Type B pancreatic cell (in vitro differentiated cells): ENCODE measurements around the gene GPATCH2L. TPM values are rescaled to one million over a fixed set of nuclear protein-coding genes. Genes with fewer than 3 reads are reported as not detected.

Experiments used
- DNase-seq: peaks from one replicate; pipeline ENCODE4 v3.0.0; 2021; ENCODE audit warnings: mixed read lengths; ENCODE audit not compliant: unreplicated experiment; ENCODE audit errors: extremely low spot score
- H3K27ac Mint-ChIP-seq: 2 replicates; pipeline ENCODE4 v1.8.0; 2021; ENCODE audit warnings: mild to moderate bottlenecking, mixed read lengths
- H3K27me3 Mint-ChIP-seq: 2 replicates; pipeline ENCODE4 v1.8.0; 2021; ENCODE audit warnings: mixed read lengths
- H3K36me3 Mint-ChIP-seq: 2 replicates; pipeline ENCODE4 v1.8.0; 2021; ENCODE audit warnings: mixed read lengths
- H3K4me1 Mint-ChIP-seq: one replicate; pipeline ENCODE4 v1.8.0; 2021; ENCODE audit warnings: mixed read lengths; ENCODE audit not compliant: unreplicated experiment
- H3K4me3 Mint-ChIP-seq: 2 replicates; pipeline ENCODE4 v1.8.0; 2021; ENCODE audit warnings: mild to moderate bottlenecking, mixed read lengths
- H3K9me3 Mint-ChIP-seq: 2 replicates; pipeline ENCODE4 v1.8.0; 2021; ENCODE audit warnings: mixed read lengths
- total RNA-seq: library from RNA; stranded (reverse); gene quantifications from 2 replicates; pipeline ENCODE4 v1.2.1, GENCODE V29; 2021; ENCODE audit warnings: low replicate concordance
- TF ChIP-seq, protein P1 (sequence below): fragments of 200-600 bp; sonication (generic); conservative IDR thresholded peaks from 2 replicates; pipeline ENCODE4 v1.5.0; 2021; ENCODE audit warnings: antibody characterized with exemption, mild to moderate bottlenecking

The GPATCH2L gene
- total RNA-seq, 1 donor from 2014 or later: 57.0 TPM

DNA sequence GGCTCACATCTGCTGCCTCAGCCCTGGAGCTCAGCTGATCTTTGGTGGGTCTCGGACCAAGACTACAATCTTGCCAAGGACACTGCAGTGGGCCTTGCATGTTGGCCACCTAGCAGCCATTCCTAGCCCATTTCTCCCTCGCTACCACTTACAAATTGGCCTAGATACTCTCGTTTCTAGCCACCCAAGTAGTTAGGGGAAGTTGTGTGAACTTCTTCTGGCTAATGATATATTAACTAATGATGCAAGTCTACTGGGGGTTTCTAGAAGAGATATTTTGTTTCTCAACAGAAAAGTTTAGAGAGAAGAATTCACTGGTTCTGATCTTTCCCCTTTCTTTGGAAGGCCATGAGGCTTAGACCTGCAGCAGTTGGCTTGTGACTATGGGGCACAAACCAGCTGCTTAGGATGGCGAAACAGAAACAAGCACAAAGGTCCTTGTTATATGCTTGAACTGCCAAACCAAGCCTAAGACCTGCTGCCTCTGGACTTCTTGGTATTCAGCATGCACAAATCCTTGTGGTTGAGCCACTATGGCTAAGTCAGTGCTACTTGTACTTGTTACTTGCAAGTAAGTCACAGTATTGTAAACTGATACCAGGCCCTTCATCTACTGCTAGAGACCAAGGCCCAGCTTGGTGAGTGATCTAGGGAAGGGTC lies 30.5 kb upstream of the GPATCH2L start:
- Mint-ChIP-seq H3K4me3 (no peak overlapping the region), H3K36me3 (no peaks in the 10 kb centered on the region), H3K9me3 (no peaks in the 10 kb centered on the region), H3K27ac (no peak overlapping the region), H3K27me3 (peaks cover 46% of the 10 kb centered on the region), H3K4me1 (peaks cover 14% of the 10 kb centered on the region)
- TF ChIP-seq, protein P1, sequence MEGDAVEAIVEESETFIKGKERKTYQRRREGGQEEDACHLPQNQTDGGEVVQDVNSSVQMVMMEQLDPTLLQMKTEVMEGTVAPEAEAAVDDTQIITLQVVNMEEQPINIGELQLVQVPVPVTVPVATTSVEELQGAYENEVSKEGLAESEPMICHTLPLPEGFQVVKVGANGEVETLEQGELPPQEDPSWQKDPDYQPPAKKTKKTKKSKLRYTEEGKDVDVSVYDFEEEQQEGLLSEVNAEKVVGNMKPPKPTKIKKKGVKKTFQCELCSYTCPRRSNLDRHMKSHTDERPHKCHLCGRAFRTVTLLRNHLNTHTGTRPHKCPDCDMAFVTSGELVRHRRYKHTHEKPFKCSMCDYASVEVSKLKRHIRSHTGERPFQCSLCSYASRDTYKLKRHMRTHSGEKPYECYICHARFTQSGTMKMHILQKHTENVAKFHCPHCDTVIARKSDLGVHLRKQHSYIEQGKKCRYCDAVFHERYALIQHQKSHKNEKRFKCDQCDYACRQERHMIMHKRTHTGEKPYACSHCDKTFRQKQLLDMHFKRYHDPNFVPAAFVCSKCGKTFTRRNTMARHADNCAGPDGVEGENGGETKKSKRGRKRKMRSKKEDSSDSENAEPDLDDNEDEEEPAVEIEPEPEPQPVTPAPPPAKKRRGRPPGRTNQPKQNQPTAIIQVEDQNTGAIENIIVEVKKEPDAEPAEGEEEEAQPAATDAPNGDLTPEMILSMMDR: no peak
- no peak for DNase-seq

DNA sequence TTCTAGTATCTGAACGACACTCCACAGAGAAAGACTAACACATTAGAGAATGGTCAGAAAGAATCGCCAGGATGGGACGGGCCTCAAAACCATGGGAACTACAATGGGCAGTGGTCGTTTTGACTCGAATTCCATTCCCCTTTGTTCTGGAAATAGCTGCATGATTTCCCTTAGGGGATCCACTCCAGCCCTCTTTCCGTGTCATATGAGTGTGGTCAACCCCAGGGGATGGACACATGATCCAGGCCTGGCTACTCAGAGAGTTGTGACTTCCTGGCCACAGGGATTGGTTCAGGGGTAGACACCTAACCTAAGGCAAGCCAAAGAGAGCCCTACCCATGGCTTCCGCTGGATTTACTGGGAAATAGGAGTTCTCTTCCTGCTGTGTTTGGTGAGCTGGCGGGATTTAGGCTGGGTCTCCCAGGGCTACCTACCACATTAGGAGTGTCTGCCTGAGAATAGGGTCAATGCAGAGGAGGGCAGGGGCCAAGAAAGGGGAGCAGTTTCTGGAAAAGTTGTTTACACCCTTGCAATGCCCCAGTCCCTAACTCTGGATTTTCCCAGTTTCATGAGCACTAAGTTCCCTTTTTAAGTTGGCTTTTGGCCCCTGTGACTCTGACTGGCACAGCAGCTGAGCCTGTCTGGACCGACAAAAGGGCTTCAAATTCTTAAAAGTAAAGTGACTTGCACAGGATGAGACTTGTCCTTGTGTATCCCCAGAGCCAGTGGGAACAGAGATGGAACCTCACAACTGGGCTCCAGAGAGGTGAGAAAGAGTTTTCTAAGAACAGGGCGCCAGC lies 28.1 kb upstream of the GPATCH2L start:
- H3K27me3 Mint-ChIP-seq: peaks cover 54% of the 10 kb centered on the region
- peaks cover 8% of the 10 kb centered on the region for H3K4me1 Mint-ChIP-seq
- no peaks in the 10 kb centered on the region for H3K9me3 Mint-ChIP-seq
- no peaks in the 10 kb centered on the region for H3K36me3 Mint-ChIP-seq
- DNase-seq: no peak
- no peak overlapping the region for H3K4me3 Mint-ChIP-seq
- TF ChIP-seq, protein P1: no peak
- H3K27ac Mint-ChIP-seq: no peak overlapping the region

DNA sequence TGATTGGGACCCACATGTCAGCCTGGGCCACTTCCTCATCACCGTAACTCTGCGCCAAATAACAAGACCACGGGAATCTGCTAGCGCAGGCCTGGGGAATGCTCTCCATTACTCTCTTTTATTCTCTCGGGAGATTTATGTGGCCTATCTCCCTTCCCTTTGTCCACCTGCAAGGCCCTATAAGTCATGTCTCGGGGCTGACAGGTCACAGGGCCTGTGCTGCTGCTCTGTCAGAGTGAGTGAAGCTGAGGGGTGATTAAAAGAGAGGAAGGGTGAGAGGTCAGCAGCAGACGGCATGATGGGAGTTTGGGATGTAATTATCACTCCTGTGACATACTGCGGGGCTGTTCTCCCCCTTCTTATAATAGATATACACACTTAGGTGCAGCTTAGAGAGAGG lies 26.2 kb upstream of the GPATCH2L start:
- no peak overlapping the region for H3K27ac Mint-ChIP-seq
- H3K4me3 Mint-ChIP-seq: no peak overlapping the region
- peaks cover 8% of the 10 kb centered on the region for H3K4me1 Mint-ChIP-seq
- no peaks in the 10 kb centered on the region for H3K36me3 Mint-ChIP-seq
- H3K27me3 Mint-ChIP-seq: peaks cover 70% of the 10 kb centered on the region
- DNase-seq: no peak
- H3K9me3 Mint-ChIP-seq: no peaks in the 10 kb centered on the region
- TF ChIP-seq, protein P1: no peak

DNA sequence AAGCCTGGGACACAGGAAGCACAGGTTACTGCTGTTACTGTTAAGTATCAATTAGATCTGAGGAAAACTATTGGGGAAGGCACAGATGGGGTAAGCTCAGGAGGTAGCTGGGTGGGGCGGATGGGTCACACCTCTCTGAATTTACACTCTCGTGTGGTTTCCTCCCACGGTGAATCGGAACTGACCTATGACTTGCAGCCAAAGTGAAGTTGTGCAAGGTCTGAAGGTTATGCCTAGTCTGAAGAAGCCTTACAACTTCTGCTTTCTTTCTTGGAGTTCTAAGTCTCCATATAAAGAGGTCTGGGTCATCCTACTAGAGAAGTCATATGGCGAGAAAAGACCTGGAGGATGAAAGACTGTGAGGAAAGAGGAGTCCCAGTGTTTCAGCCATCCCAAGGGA lies 25.6 kb upstream of the GPATCH2L start:
- Mint-ChIP-seq H3K9me3 (no peaks in the 10 kb centered on the region), H3K4me1 (peaks cover 8% of the 10 kb centered on the region), H3K36me3 (no peaks in the 10 kb centered on the region), H3K27me3 (peaks cover 70% of the 10 kb centered on the region), H3K4me3 (no peak overlapping the region), H3K27ac (no peak overlapping the region)
- no peak for DNase-seq
- TF ChIP-seq, protein P1: no peak

DNA sequence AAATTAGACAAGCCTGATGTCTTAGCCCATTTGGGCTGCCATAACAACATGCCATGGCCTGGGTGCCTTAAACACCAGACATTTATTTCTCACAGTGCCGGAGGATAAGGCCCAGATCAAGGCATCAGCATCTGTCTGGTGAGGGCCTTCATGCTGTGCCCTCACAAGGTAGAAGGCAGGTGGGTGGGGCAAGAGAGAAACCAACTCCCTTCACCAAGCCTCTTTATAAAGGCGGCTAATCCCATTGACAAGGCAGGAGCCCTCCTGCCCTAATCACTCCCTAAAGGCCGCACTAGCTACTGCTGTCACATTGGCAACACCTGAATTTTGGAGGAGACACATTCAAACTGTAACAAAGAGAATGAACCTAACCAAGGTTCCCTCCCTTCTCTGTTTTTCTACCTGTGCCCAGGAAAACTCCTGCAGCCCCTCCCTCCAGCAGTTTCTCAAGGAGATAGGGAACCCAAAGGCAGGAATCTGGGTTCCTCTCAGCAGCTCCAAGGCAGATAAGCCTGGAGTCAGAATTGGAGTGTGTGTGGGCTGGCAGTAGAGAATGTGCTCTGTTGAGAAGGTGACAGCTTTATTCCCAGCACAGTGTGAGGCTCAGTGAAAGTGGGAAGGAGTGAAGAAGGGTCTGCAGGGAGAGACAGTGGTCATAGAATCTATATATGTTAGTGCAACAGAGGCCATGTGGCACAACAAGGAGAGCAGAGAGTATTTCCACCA lies 21.7 kb upstream of the GPATCH2L start:
- no peak overlapping the region for H3K27ac Mint-ChIP-seq
- H3K27me3 Mint-ChIP-seq: peaks cover 92% of the 10 kb centered on the region
- DNase-seq: no peak

More for the DNA sequence above, 21.7 kb upstream of the GPATCH2L start:
- Mint-ChIP-seq H3K4me3 (no peak overlapping the region), H3K36me3 (no peaks in the 10 kb centered on the region), H3K4me1 (peaks cover 7% of the 10 kb centered on the region), H3K9me3 (no peaks in the 10 kb centered on the region)
- TF ChIP-seq, protein P1: no peak
